ENCODE results near the gene FSTL1. TPM values are rescaled to one million over a fixed set of nuclear protein-coding genes. Genes with fewer than 3 reads are reported as not detected.

Gene FSTL1
- total RNA-seq, 5 donors from 2014 or later (not counting 1 experiment from before 2014, with no cell fraction given) = 0.76 to 5.1 (median 1.5) TPM

DNA sequence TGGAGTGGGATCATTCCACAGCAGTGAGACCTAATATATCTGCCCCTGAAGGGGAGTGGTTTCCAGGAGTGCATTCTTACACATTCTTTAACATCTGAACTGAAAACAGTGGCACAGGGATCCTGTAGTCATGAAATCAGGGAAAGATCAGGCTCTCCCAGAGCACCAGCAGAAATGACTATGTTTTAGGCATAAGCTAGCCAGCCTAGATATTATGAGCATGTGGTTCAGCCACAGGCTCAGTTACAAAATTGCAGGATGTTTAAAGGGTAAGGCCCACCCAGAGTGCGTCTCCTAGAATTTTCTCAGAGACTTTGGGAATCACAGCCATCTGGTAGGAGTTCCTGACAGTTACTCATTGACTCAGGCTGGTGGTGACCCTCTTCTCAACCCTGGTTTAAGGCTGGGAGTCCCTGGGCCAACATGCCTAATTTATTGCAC lies 20.9 kb downstream of the FSTL1 start:
- Mint-ChIP-seq H3K27me3 (peaks cover 8 to 23% of the 10 kb centered on the region in 2 donors), H3K36me3 (no peaks in the 10 kb centered on the region), H3K4me3 (no peak overlapping the region), H3K4me1 (no peaks in the 10 kb centered on the region), H3K27ac (no peak overlapping the region), H3K9me3 (no peaks in the 10 kb centered on the region)
- Histone ChIP-seq H3K27me3 (replicated peaks in 1 of 2; ENCODE audit: control insufficient read depth in 2 of 2, extremely low read depth in 1 of 2, insufficient read depth in 2 of 2, low read length in 1 of 2) (peaks cover 0 to 12% of the 10 kb centered on the region in 2 experiments), H3K9me3 (no peaks in the 10 kb centered on the region), H3K4me3 (ENCODE audit: control insufficient read depth in 1 of 2, extremely low read depth in 1 of 2, low read length in 1 of 2) (no peak overlapping the region), H3K36me3 (ENCODE audit: control insufficient read depth in 2 of 2, extremely low read depth in 1 of 2, insufficient read depth in 1 of 2, low read length in 1 of 2) (no peaks in the 10 kb centered on the region), H3K27ac (ENCODE audit: low read length) (no peak overlapping the region), H3K4me1 (ENCODE audit: control insufficient read depth in 1 of 2, extremely low read depth in 1 of 2, insufficient read depth in 2 of 2, low read length in 2 of 2) (no peaks in the 10 kb centered on the region)
- ATAC-seq (replicated peaks in 1 of 4) (no peak), DNase-seq (no peak)
- ChIA-PET POLR2A (no interaction called here), CTCF (interaction anchor here in 1 of 2 donors (0.6 kb wide), 1 partner anchor 309 kb away, joined by 3 read pairs; no protein-coding TSS in a partner anchor)
- WGBS (ENCODE audit: insufficient coverage) = 93% methylated on average over 1 of the region's 1 CpG

DNA sequence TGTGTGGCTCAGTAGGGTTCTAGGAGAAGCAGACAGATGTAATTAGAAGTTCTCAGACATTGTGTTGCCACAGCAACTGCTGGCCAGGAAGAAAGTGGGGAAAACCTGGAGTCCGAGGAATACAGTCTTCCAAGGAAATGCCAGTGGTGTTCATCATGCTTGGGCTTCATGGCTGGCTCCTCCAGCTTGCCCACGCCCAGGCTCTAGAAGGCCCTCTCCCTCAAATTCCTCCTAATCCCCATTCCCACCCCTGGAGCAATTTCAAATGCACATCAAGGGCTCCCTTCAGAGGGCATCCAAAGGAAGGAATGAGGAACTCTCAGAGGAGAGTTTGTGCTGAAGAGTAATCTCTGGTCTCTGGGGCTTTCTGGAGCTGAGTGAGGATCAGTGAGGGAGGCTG lies 21.9 kb downstream of the FSTL1 start:
- H3K4me3 Mint-ChIP-seq = no peak overlapping the region
- H3K36me3 Mint-ChIP-seq = no peaks in the 10 kb centered on the region
- POLR2A ChIA-PET = no interaction called here
- CTCF ChIA-PET = no interaction called here
- peaks cover 12 to 26% of the 10 kb centered on the region in 2 donors for H3K27me3 Mint-ChIP-seq
- Histone ChIP-seq H3K27me3 (replicated peaks in 1 of 2; ENCODE audit: control insufficient read depth in 2 of 2, extremely low read depth in 1 of 2, insufficient read depth in 2 of 2, low read length in 1 of 2) (peaks cover 0 to 14% of the 10 kb centered on the region in 2 experiments), H3K9me3 (no peaks in the 10 kb centered on the region), H3K27ac (ENCODE audit: low read length) (no peak overlapping the region), H3K4me1 (ENCODE audit: control insufficient read depth in 1 of 2, extremely low read depth in 1 of 2, insufficient read depth in 2 of 2, low read length in 2 of 2) (no peaks in the 10 kb centered on the region), H3K4me3 (ENCODE audit: control insufficient read depth in 1 of 2, extremely low read depth in 1 of 2, low read length in 1 of 2) (no peak overlapping the region), H3K36me3 (ENCODE audit: control insufficient read depth in 2 of 2, extremely low read depth in 1 of 2, insufficient read depth in 1 of 2, low read length in 1 of 2) (no peaks in the 10 kb centered on the region)
- H3K27ac Mint-ChIP-seq = no peak overlapping the region
- no peak for DNase-seq
- no peaks in the 10 kb centered on the region for H3K9me3 Mint-ChIP-seq
- 63% methylated on average over 1 of the region's 2 CpGs for WGBS (ENCODE audit: insufficient coverage)
- no peaks in the 10 kb centered on the region for H3K4me1 Mint-ChIP-seq
- no peak for ATAC-seq (replicated peaks in 1 of 4)

DNA sequence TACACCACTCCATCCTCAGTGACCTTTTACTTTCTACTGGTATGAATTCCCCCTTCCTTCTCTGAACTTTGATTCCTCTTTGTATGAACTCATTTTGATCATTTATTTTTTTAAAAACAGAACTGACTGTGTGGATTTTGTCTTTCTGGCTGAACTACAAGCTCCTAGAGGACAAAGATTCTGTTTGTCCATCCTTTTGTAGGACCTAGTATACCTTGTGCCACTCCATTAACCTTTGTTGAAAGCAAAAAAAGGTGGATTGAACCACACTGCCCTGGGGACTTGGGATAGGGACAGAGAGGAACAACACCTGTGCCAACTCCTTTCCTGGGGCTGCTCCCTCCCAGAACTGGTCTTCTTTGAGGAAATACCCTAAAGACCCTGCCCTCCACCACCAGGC lies 23.6 kb downstream of the FSTL1 start:
- H3K27me3 Mint-ChIP-seq = peaks cover 8 to 21% of the 10 kb centered on the region in 2 donors
- peaks cover 0 to 14% of the 10 kb centered on the region in 2 experiments for H3K27me3 ChIP-seq (replicated peaks in 1 of 2; ENCODE audit: control insufficient read depth in 2 of 2, extremely low read depth in 1 of 2, insufficient read depth in 2 of 2, low read length in 1 of 2)
- ChIA-PET CTCF (no interaction called here), POLR2A (no interaction called here)
- DNase-seq (no peak), ATAC-seq (replicated peaks in 1 of 4) (no peak)
- no peaks in the 10 kb centered on the region for H3K4me1 ChIP-seq (ENCODE audit: control insufficient read depth in 1 of 2, extremely low read depth in 1 of 2, insufficient read depth in 2 of 2, low read length in 2 of 2)
- no peaks in the 10 kb centered on the region for H3K36me3 ChIP-seq (ENCODE audit: control insufficient read depth in 2 of 2, extremely low read depth in 1 of 2, insufficient read depth in 1 of 2, low read length in 1 of 2)
- no peak overlapping the region for H3K4me3 Mint-ChIP-seq
- no peaks in the 10 kb centered on the region for H3K9me3 Mint-ChIP-seq
- H3K4me3 ChIP-seq (ENCODE audit: control insufficient read depth in 1 of 2, extremely low read depth in 1 of 2, low read length in 1 of 2) = no peak overlapping the region
- no peak overlapping the region for H3K27ac Mint-ChIP-seq
- H3K27ac ChIP-seq (ENCODE audit: low read length) = no peak overlapping the region
- no peaks in the 10 kb centered on the region for H3K9me3 ChIP-seq
- no peaks in the 10 kb centered on the region for H3K4me1 Mint-ChIP-seq
- no peaks in the 10 kb centered on the region for H3K36me3 Mint-ChIP-seq

GRCh38 chr3:120425572-120426250 lies 25.1 kb downstream of the FSTL1 start:
- H3K27me3 ChIP-seq (replicated peaks in 1 of 2; ENCODE audit: control insufficient read depth in 2 of 2, extremely low read depth in 1 of 2, insufficient read depth in 2 of 2, low read length in 1 of 2) = peaks cover 0 to 11% of the 10 kb centered on the region in 2 experiments
- no peaks in the 10 kb centered on the region for H3K9me3 Mint-ChIP-seq
- H3K36me3 ChIP-seq (ENCODE audit: control insufficient read depth in 2 of 2, extremely low read depth in 1 of 2, insufficient read depth in 1 of 2, low read length in 1 of 2) = no peaks in the 10 kb centered on the region
- no peak overlapping the region for H3K4me3 ChIP-seq (ENCODE audit: control insufficient read depth in 1 of 2, extremely low read depth in 1 of 2, low read length in 1 of 2)
- no peaks in the 10 kb centered on the region for H3K4me1 ChIP-seq (ENCODE audit: control insufficient read depth in 1 of 2, extremely low read depth in 1 of 2, insufficient read depth in 2 of 2, low read length in 2 of 2)
- no peak overlapping the region for H3K4me3 Mint-ChIP-seq
- POLR2A ChIA-PET = no interaction called here
- H3K27ac ChIP-seq (ENCODE audit: low read length) = no peak overlapping the region
- no peaks in the 10 kb centered on the region for H3K9me3 ChIP-seq
- no CpG with 5 or more reads among the region's 1 CpG for WGBS (ENCODE audit: insufficient coverage)
- CTCF ChIA-PET = interaction anchor here (1.3 to 1.5 kb wide), 2 partner anchors 9 kb away, joined by 6 read pairs; no protein-coding TSS in a partner anchor
- no peak for DNase-seq
- ATAC-seq (replicated peaks in 1 of 4) = no peak
- H3K4me1 Mint-ChIP-seq = no peaks in the 10 kb centered on the region
- H3K27ac Mint-ChIP-seq = no peak overlapping the region
- no peaks in the 10 kb centered on the region for H3K36me3 Mint-ChIP-seq
- peaks cover 8 to 21% of the 10 kb centered on the region in 2 donors for H3K27me3 Mint-ChIP-seq

DNA sequence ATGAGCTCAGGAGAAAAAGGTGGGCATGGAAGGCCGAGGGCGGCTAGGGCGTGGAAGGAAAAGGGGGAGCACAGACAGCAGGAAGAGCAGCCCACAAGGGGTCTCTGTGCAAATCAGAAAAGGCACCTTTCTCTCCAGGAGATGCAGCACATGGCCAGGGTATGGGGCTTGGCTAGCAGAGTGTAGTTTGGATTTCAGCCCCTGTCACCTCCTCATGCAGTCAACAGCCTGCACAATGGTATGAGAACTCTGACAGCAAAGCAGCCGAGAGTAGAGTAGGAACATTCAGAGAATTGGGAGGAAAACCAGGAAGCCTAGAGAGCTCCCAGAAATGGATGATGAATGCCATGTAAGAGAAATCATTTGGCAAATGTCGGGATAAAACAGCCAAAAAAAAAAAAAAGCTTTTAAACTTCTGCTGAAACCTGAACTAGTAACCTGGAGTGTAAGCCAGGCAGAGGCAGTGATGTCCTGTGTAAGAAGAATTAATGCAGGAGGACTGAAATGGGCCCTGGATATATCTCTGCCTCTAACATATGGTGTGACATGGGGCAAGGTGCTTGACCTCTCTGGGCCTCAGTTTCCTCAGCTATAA lies 25.7 kb downstream of the FSTL1 start:
- CTCF ChIA-PET = interaction anchor here (0.6 to 1.5 kb wide), 3 partner anchors 8 to 533 kb away, joined by 3 to 6 read pairs (median 6); no protein-coding TSS in a partner anchor

GRCh38 chr3:120424506-120424905 lies 26.3 kb downstream of the FSTL1 start:
- H3K27ac Mint-ChIP-seq = no peak overlapping the region

More for the DNA sequence above, 25.7 kb downstream of the FSTL1 start:
- Mint-ChIP-seq H3K27ac (no peak overlapping the region), H3K4me1 (no peaks in the 10 kb centered on the region), H3K27me3 (peaks cover 8 to 21% of the 10 kb centered on the region in 2 donors), H3K9me3 (no peaks in the 10 kb centered on the region), H3K36me3 (no peaks in the 10 kb centered on the region), H3K4me3 (no peak overlapping the region)
- Histone ChIP-seq H3K36me3 (ENCODE audit: control insufficient read depth in 2 of 2, extremely low read depth in 1 of 2, insufficient read depth in 1 of 2, low read length in 1 of 2) (no peaks in the 10 kb centered on the region), H3K27ac (ENCODE audit: low read length) (no peak overlapping the region), H3K4me3 (ENCODE audit: control insufficient read depth in 1 of 2, extremely low read depth in 1 of 2, low read length in 1 of 2) (no peak overlapping the region), H3K4me1 (ENCODE audit: control insufficient read depth in 1 of 2, extremely low read depth in 1 of 2, insufficient read depth in 2 of 2, low read length in 2 of 2) (no peaks in the 10 kb centered on the region), H3K27me3 (replicated peaks in 1 of 2; ENCODE audit: control insufficient read depth in 2 of 2, extremely low read depth in 1 of 2, insufficient read depth in 2 of 2, low read length in 1 of 2) (peaks cover 0 to 11% of the 10 kb centered on the region in 2 experiments), H3K9me3 (no peaks in the 10 kb centered on the region)
- WGBS (ENCODE audit: insufficient coverage) = 59% methylated on average over 5 of the region's 5 CpGs
- DNase-seq (no peak), ATAC-seq (replicated peaks in 1 of 4) (no peak)
- POLR2A ChIA-PET = no interaction called here

More at GRCh38 chr3:120424506-120424905, 26.3 kb downstream of the FSTL1 start:
- Mint-ChIP-seq H3K9me3 (no peaks in the 10 kb centered on the region), H3K36me3 (no peaks in the 10 kb centered on the region), H3K4me3 (no peak overlapping the region), H3K27me3 (peaks cover 8 to 16% of the 10 kb centered on the region in 2 donors), H3K4me1 (no peaks in the 10 kb centered on the region)
- 82% methylated on average over 6 of the region's 6 CpGs for WGBS (ENCODE audit: insufficient coverage)
- H3K27ac ChIP-seq (ENCODE audit: low read length) = no peak overlapping the region
- CTCF ChIA-PET = interaction anchor here (0.6 to 1.3 kb wide), 2 partner anchors 7 to 533 kb away, joined by 3 to 6 read pairs; no protein-coding TSS in a partner anchor
- no peak overlapping the region for H3K4me3 ChIP-seq (ENCODE audit: control insufficient read depth in 1 of 2, extremely low read depth in 1 of 2, low read length in 1 of 2)
- H3K36me3 ChIP-seq (ENCODE audit: control insufficient read depth in 2 of 2, extremely low read depth in 1 of 2, insufficient read depth in 1 of 2, low read length in 1 of 2) = no peaks in the 10 kb centered on the region
- no peak for ATAC-seq (replicated peaks in 1 of 4)
- H3K27me3 ChIP-seq (replicated peaks in 1 of 2; ENCODE audit: control insufficient read depth in 2 of 2, extremely low read depth in 1 of 2, insufficient read depth in 2 of 2, low read length in 1 of 2) = peaks cover 0 to 14% of the 10 kb centered on the region in 2 experiments
- H3K9me3 ChIP-seq = no peaks in the 10 kb centered on the region
- no peak for DNase-seq
- H3K4me1 ChIP-seq (ENCODE audit: control insufficient read depth in 1 of 2, extremely low read depth in 1 of 2, insufficient read depth in 2 of 2, low read length in 2 of 2) = no peaks in the 10 kb centered on the region
- POLR2A ChIA-PET = no interaction called here

All from T-cell (primary cell).